Gastroesophageal sphincter (tissue), 3 donors: ENCODE results near the gene DLAT.

Source experiments
- EP300 ChIP-seq: sonication (generic); formaldehyde crosslinking; IDR thresholded peaks from one replicate; pipeline ENCODE4 v1.6.1; 2017; ENCODE audit warnings: antibody characterized with exemption, mild to moderate bottlenecking
- POLR2A ChIP-seq, 2 donors: fragments of 450-650 bp; IDR thresholded peaks; one replicate each; pipeline ENCODE4 v1.6.1; 2017; ENCODE audit warnings: antibody characterized with exemption in 2 of 2, mild to moderate bottlenecking in 2 of 2, moderate library complexity in 1 of 2
- POLR2AphosphoS5 ChIP-seq: sonication (generic); formaldehyde crosslinking; IDR thresholded peaks from one replicate; pipeline ENCODE4 v1.6.1; 2017; ENCODE audit warnings: antibody characterized with exemption
- TF ChIP-seq, protein P1 (sequence below), 4 experiments: fragments of 200-600 bp in 2 of 4; fragments of 450-650 bp in 2 of 4; sonication (generic) in 1 of 4; IDR thresholded peaks; one replicate each; pipeline ENCODE4 v1.5.1; 2017 to 2019; ENCODE audit warnings: antibody characterized with exemption in 4 of 4, mild to moderate bottlenecking in 2 of 4, moderate library complexity in 2 of 4

- TF ChIP-seq POLR2A (IDR thresholded peaks at IDR 0.05): no peak
- TF ChIP-seq, protein P1, sequence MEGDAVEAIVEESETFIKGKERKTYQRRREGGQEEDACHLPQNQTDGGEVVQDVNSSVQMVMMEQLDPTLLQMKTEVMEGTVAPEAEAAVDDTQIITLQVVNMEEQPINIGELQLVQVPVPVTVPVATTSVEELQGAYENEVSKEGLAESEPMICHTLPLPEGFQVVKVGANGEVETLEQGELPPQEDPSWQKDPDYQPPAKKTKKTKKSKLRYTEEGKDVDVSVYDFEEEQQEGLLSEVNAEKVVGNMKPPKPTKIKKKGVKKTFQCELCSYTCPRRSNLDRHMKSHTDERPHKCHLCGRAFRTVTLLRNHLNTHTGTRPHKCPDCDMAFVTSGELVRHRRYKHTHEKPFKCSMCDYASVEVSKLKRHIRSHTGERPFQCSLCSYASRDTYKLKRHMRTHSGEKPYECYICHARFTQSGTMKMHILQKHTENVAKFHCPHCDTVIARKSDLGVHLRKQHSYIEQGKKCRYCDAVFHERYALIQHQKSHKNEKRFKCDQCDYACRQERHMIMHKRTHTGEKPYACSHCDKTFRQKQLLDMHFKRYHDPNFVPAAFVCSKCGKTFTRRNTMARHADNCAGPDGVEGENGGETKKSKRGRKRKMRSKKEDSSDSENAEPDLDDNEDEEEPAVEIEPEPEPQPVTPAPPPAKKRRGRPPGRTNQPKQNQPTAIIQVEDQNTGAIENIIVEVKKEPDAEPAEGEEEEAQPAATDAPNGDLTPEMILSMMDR (IDR thresholded peaks at IDR 0.05): no peak
- TF ChIP-seq POLR2AphosphoS5: no peak
- no peak for TF ChIP-seq EP300
Observed at GRCh38 chr11:112033902-112034301, 8.7 kb downstream of the DLAT start.
